Right atrium auricular region (tissue), 2 donors: ENCODE results near the gene KCNJ16. TPM values are rescaled to one million over a fixed set of nuclear protein-coding genes. Genes with fewer than 3 reads are reported as not detected.

Experiments
- DNase-seq: peaks from one replicate; pipeline ENCODE4 v3.0.0-alpha.2; 2019; ENCODE audit warnings: low spot score
- H3K27ac ChIP-seq, 2 donors: fragments of 200-600 bp; sonication (generic); 1 replicate in 1 of 2; 2 replicates in 1 of 2; pipeline ENCODE4 v1.5.1; 2016 to 2019
- H3K27me3 ChIP-seq, 2 donors: fragments of 200-600 bp; sonication (generic); one replicate each; pipeline versions ENCODE4 v1.5.1 to v1.6.0; 2017 to 2019
- H3K36me3 ChIP-seq: fragments of 200-600 bp; sonication (generic); one replicate; pipeline ENCODE4 v1.5.1; 2016
- H3K4me1 ChIP-seq, 2 donors: fragments of 200-600 bp; sonication (generic); one replicate each; pipeline versions ENCODE4 v1.5.1 to v1.6.0; 2017 to 2019
- H3K4me3 ChIP-seq, 2 donors: fragments of 200-600 bp; sonication (generic); 1 replicate in 1 of 2; 2 replicates in 1 of 2; pipeline ENCODE4 v1.5.1; 2017 to 2019; ENCODE audit warnings: mild to moderate bottlenecking in 1 of 2, moderate library complexity in 1 of 2
- H3K9me3 ChIP-seq, 2 donors: fragments of 200-600 bp; sonication (generic); one replicate each; pipeline ENCODE4 v1.5.1; 2019
- CTCF ChIP-seq, 2 donors: fragments of 200-600 bp; sonication (generic); IDR thresholded peaks; one replicate each; pipeline ENCODE4 v1.5.1; 2019; ENCODE audit warnings: antibody characterized with exemption in 2 of 2
- total RNA-seq, 2 donors: library from RNA; depleted of rRNA; stranded (reverse); fragments of >200 nt; gene quantifications; one replicate each; pipeline ENCODE4 v1.1.0, GENCODE V29; 2016

The KCNJ16 gene
- total RNA-seq, 2 donors from 2014 or later: 0.59 TPM; not detected in 1

GRCh38 chr17:70107904-70108565 lies 33.0 kb downstream of the KCNJ16 start:
- no peak overlapping the region for H3K4me3 ChIP-seq
- DNase-seq: no peak
- no peak overlapping the region for H3K27ac ChIP-seq
- no peak for TF ChIP-seq CTCF (IDR thresholded peaks at IDR 0.05)
- peaks cover 0 to 11% of the 10 kb centered on the region in 2 donors for H3K4me1 ChIP-seq
- H3K27me3 ChIP-seq: no peaks in the 10 kb centered on the region
- H3K9me3 ChIP-seq: no peaks in the 10 kb centered on the region
- no peaks in the 10 kb centered on the region for H3K36me3 ChIP-seq

GRCh38 chr17:70109497-70109896 lies 34.5 kb downstream of the KCNJ16 start:
- Histone ChIP-seq H3K27me3 (no peaks in the 10 kb centered on the region), H3K36me3 (no peaks in the 10 kb centered on the region), H3K9me3 (no peaks in the 10 kb centered on the region), H3K27ac (peak overlapping the region in 1 of 2 donors; percentile 31), H3K4me3 (no peak overlapping the region), H3K4me1 (peaks cover 0 to 11% of the 10 kb centered on the region in 2 donors)
- no peak for TF ChIP-seq CTCF (IDR thresholded peaks at IDR 0.05)
- no peak for DNase-seq

GRCh38 chr17:70110443-70110880 lies 35.4 kb downstream of the KCNJ16 start:
- no peak overlapping the region for H3K27ac ChIP-seq

GRCh38 chr17:70111201-70111600 lies 36.2 kb downstream of the KCNJ16 start:
- Histone ChIP-seq H3K36me3 (no peaks in the 10 kb centered on the region), H3K27ac (no peak overlapping the region), H3K27me3 (no peaks in the 10 kb centered on the region), H3K4me1 (peaks cover 0 to 11% of the 10 kb centered on the region in 2 donors), H3K4me3 (no peak overlapping the region), H3K9me3 (no peaks in the 10 kb centered on the region)
- no peak for TF ChIP-seq CTCF (IDR thresholded peaks at IDR 0.05)
- DNase-seq: no peak

More at GRCh38 chr17:70110443-70110880, 35.4 kb downstream of the KCNJ16 start:
- no peak for TF ChIP-seq CTCF (IDR thresholded peaks at IDR 0.05)
- H3K4me1 ChIP-seq: peaks cover 0 to 11% of the 10 kb centered on the region in 2 donors
- no peaks in the 10 kb centered on the region for H3K36me3 ChIP-seq
- H3K9me3 ChIP-seq: no peaks in the 10 kb centered on the region
- H3K4me3 ChIP-seq: no peak overlapping the region
- no peak for DNase-seq
- H3K27me3 ChIP-seq: no peaks in the 10 kb centered on the region

- no peak for DNase-seq
- H3K9me3 ChIP-seq: peaks cover 0 to 7% of the 10 kb centered on the region in 2 donors
- TF ChIP-seq CTCF (IDR thresholded peaks at IDR 0.05): no peak
- no peak overlapping the region for H3K4me3 ChIP-seq
- H3K27me3 ChIP-seq: no peaks in the 10 kb centered on the region
- H3K36me3 ChIP-seq: no peaks in the 10 kb centered on the region
- no peak overlapping the region for H3K27ac ChIP-seq
- peaks cover 0 to 10% of the 10 kb centered on the region in 2 donors for H3K4me1 ChIP-seq
Observed at GRCh38 chr17:70114405-70114804, 39.4 kb downstream of the KCNJ16 start.

GRCh38 chr17:70115126-70115525 lies 40.1 kb downstream of the KCNJ16 start:
- peaks cover 0 to 3% of the 10 kb centered on the region in 2 donors for H3K4me1 ChIP-seq
- TF ChIP-seq CTCF (IDR thresholded peaks at IDR 0.05): no peak
- DNase-seq: no peak
- peaks cover 0 to 12% of the 10 kb centered on the region in 2 donors for H3K9me3 ChIP-seq
- H3K27me3 ChIP-seq: no peaks in the 10 kb centered on the region
- H3K27ac ChIP-seq: no peak overlapping the region
- no peaks in the 10 kb centered on the region for H3K36me3 ChIP-seq
- H3K4me3 ChIP-seq: no peak overlapping the region
